Stomach (tissue), 8 donors: ENCODE results near the gene PTPRM. TPM values are rescaled to one million over a fixed set of nuclear protein-coding genes. Genes with fewer than 3 reads are reported as not detected.

Source experiments
- polyA plus RNA-seq, 3 donors: library from polyadenylated mRNA; stranded (reverse); fragments of 200-250 nt; gene quantifications; one replicate each; pipeline ENCODE4 v1.2.3, GENCODE V29; 2013
- small RNA-seq, 4 donors: library from RNA; depleted of rRNA; stranded (forward); fragments of <200 nt; gene quantifications; one replicate each; pipeline ENCODE3, GENCODE V24; 2016
- total RNA-seq, 5 donors: library from RNA; depleted of rRNA; stranded (reverse); fragments of >200 nt; gene quantifications; one replicate each; pipeline versions ENCODE4 v1.1.0 to v1.2.3, GENCODE V29; 2014 to 2016
- donor health status: healthy with polysubstance abuse.
- donor health status: Bipolar disorder and iron deficiency.
- donor health status: healthy.

The PTPRM gene
- total and polyA plus RNA-seq, 8 donors: 7.5 to 246 (median 58.2) TPM

Small RNAs within 50 kb of the gene (small RNA-seq; reads per million reads assigned to genes)
- 0 reads per million in 4 donors for gene AP001094.1
- gene RF00012: 0 reads per million in 4 donors
